ENCODE results near the gene VWA3A. TPM values are rescaled to one million over a fixed set of nuclear protein-coding genes. Genes with fewer than 3 reads are reported as not detected.
A peak's percentile ranks its signal among the peaks of the same experiment; 100 is the strongest.
"Not testable (repeated sequence)": the region's sequence is repeated elsewhere in the genome, so short reads cannot be mapped to it uniquely, and the experiment has no call there.

Gene VWA3A
- under 1 TPM in 2 of 4 donors, not detected in 2; 0.35 to 0.40 TPM for total RNA-seq

- 41 to 57% methylated on average over 1 to 6 of the region's 9 CpGs for WGBS, 2 donors (ENCODE audit: low coverage in 1 of 2)
- ATAC-seq, result no peak
- peaks cover 15% of the 10 kb centered on the region for H3K27me3 ChIP-seq
- H3K9me3 ChIP-seq, result no peaks in the 10 kb centered on the region
- no peak within 1 kb of the TSS for H3K4me3 ChIP-seq
- H3K36me3 ChIP-seq, result peaks cover 0 to 5% of the 10 kb centered on the region in 2 donors
- TF ChIP-seq POLR2A (IDR thresholded peaks at IDR 0.05) (no peak), CTCF (IDR thresholded peaks at IDR 0.05) (no peak)
- H3K27ac ChIP-seq, result peak within 1 kb of the TSS in 1 of 4 donors; percentile 50
- H3K4me1 ChIP-seq, result peaks cover 0 to 11% (median 6%) of the 10 kb centered on the region in 3 donors
Observed at GRCh38 chr16:22092143-22092933, at the start of gene VWA3A. VWA3A (plus strand) TSS chr16:22092541; CDS start chr16:22092638, 97 bp downstream.

GRCh38 chr16:22043882-22044281 lies 48.5 kb upstream of the VWA3A start:
- not testable (repeated sequence) for H3K27me3 ChIP-seq, H3K36me3 ChIP-seq, H3K27ac ChIP-seq, H3K9me3 ChIP-seq, ATAC-seq, H3K4me1 ChIP-seq, H3K4me3 ChIP-seq
- WGBS, 2 donors (ENCODE audit: low coverage in 1 of 2), result 81 to 84% methylated on average over 2 to 3 of the region's 3 CpGs

- H3K4me3 ChIP-seq, ATAC-seq, H3K36me3 ChIP-seq, H3K27ac ChIP-seq, H3K9me3 ChIP-seq, H3K4me1 ChIP-seq, H3K27me3 ChIP-seq: not testable (repeated sequence)
- 53 to 59% methylated on average over 2 to 4 of the region's 5 CpGs for WGBS, 2 donors (ENCODE audit: low coverage in 1 of 2)
Observed at GRCh38 chr16:22045888-22046287, 46.5 kb upstream of the VWA3A start.

- ATAC-seq, result no peak
- no peak overlapping the region for H3K27ac ChIP-seq
- no peak for TF ChIP-seq CTCF (IDR thresholded peaks at IDR 0.05)
- no peak for TF ChIP-seq POLR2AphosphoS5 (IDR thresholded peaks at IDR 0.05)
- no peak for TF ChIP-seq EP300 (IDR thresholded peaks at IDR 0.05)
- no peak for TF ChIP-seq POLR2A (IDR thresholded peaks at IDR 0.05)
- no peak overlapping the region for H3K4me3 ChIP-seq
- H3K36me3 ChIP-seq, result peaks cover 0 to 6% of the 10 kb centered on the region in 2 donors
- 83 to 100% methylated on average over 1 to 4 of the region's 4 CpGs for WGBS, 2 donors (ENCODE audit: low coverage in 1 of 2)
- H3K27me3 ChIP-seq, result no peaks in the 10 kb centered on the region
- no peaks in the 10 kb centered on the region for H3K4me1 ChIP-seq
- H3K9me3 ChIP-seq, result no peaks in the 10 kb centered on the region
Observed at GRCh38 chr16:22050963-22051362, 41.4 kb upstream of the VWA3A start.

- Histone ChIP-seq H3K4me1 (no peaks in the 10 kb centered on the region), H3K4me3 (no peak overlapping the region), H3K36me3 (peaks cover 0 to 6% of the 10 kb centered on the region in 2 donors), H3K27ac (no peak overlapping the region), H3K9me3 (no peaks in the 10 kb centered on the region), H3K27me3 (no peaks in the 10 kb centered on the region)
- WGBS, 2 donors (ENCODE audit: low coverage in 1 of 2), result 82 to 83% methylated on average over 6 of the region's 6 CpGs
- TF ChIP-seq EP300 (IDR thresholded peaks at IDR 0.05), result no peak
- no peak for TF ChIP-seq CTCF (IDR thresholded peaks at IDR 0.05)
- no peak for TF ChIP-seq POLR2A (IDR thresholded peaks at IDR 0.05)
- TF ChIP-seq POLR2AphosphoS5 (IDR thresholded peaks at IDR 0.05), result no peak
- no peak for ATAC-seq
Observed at GRCh38 chr16:22052980-22053379, 39.4 kb upstream of the VWA3A start.

GRCh38 chr16:22053921-22054341 lies 38.4 kb upstream of the VWA3A start:
- Histone ChIP-seq H3K27me3 (no peaks in the 10 kb centered on the region), H3K4me3 (no peak overlapping the region), H3K27ac (no peak overlapping the region), H3K9me3 (no peaks in the 10 kb centered on the region), H3K4me1 (no peaks in the 10 kb centered on the region), H3K36me3 (peaks cover 0 to 6% of the 10 kb centered on the region in 2 donors)
- no peak for ATAC-seq
- TF ChIP-seq CTCF (IDR thresholded peaks at IDR 0.05) (no peak), POLR2A (IDR thresholded peaks at IDR 0.05) (no peak), EP300 (IDR thresholded peaks at IDR 0.05) (no peak), POLR2AphosphoS5 (IDR thresholded peaks at IDR 0.05) (no peak)
- 89 to 91% methylated on average over 1 to 3 of the region's 4 CpGs for WGBS, 2 donors (ENCODE audit: low coverage in 1 of 2)

Data from gastroesophageal sphincter (tissue), 4 donors.